Ishikawa (cell line): ENCODE measurements around the gene TMEM185A.

Experiments
- EP300 ChIP-seq: IDR thresholded peaks from 2 replicates; pipeline ENCODE4 v1.6.1; 2012; ENCODE audit warnings: borderline replicate concordance
- FOXM1 ChIP-seq: IDR thresholded peaks from 2 replicates; pipeline ENCODE4 v1.6.1; 2012; ENCODE audit warnings: low read depth, borderline replicate concordance
- RAD21 ChIP-seq: IDR thresholded peaks from 2 replicates; pipeline ENCODE4 v1.6.1; 2012; ENCODE audit warnings: low read depth
- TCF12 ChIP-seq: IDR thresholded peaks from 2 replicates; pipeline ENCODE4 v1.6.1; 2012; ENCODE audit warnings: low read depth

GRCh38 chrX:149611623-149612175 is 19.9 kb downstream of the TMEM185A start:
- TF ChIP-seq EP300 (no peak), TCF12 (no peak), RAD21 (no peak), FOXM1 (no peak)
